ENCODE results near the gene DR1.

GRCh38 chr1:93416183-93416582 is 70.5 kb downstream of the DR1 start:
- TF ChIP-seq CTCF (IDR thresholded peaks at IDR 0.05; ENCODE audit: insufficient read depth, low read depth, low read length) (no peak), EZH2 (IDR thresholded peaks at IDR 0.05; ENCODE audit: insufficient read depth, low read length) (no peak)
